ENCODE data around the gene HSPA1A.

- no peak for TF ChIP-seq POLR2A (IDR thresholded peaks at IDR 0.05; ENCODE audit: low read depth)
- no peak for TF ChIP-seq EP300 (IDR thresholded peaks at IDR 0.05)
- TF ChIP-seq, protein P1, sequence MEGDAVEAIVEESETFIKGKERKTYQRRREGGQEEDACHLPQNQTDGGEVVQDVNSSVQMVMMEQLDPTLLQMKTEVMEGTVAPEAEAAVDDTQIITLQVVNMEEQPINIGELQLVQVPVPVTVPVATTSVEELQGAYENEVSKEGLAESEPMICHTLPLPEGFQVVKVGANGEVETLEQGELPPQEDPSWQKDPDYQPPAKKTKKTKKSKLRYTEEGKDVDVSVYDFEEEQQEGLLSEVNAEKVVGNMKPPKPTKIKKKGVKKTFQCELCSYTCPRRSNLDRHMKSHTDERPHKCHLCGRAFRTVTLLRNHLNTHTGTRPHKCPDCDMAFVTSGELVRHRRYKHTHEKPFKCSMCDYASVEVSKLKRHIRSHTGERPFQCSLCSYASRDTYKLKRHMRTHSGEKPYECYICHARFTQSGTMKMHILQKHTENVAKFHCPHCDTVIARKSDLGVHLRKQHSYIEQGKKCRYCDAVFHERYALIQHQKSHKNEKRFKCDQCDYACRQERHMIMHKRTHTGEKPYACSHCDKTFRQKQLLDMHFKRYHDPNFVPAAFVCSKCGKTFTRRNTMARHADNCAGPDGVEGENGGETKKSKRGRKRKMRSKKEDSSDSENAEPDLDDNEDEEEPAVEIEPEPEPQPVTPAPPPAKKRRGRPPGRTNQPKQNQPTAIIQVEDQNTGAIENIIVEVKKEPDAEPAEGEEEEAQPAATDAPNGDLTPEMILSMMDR (IDR thresholded peaks at IDR 0.05): no peak
These were observed 21.0 kb upstream of the HSPA1A start for GRCh38 chr6:31794294-31794865.

Measured in esophagus muscularis mucosa (tissue), 4 donors.